ENCODE data around the gene TBC1D8B. TPM values are rescaled to one million over a fixed set of nuclear protein-coding genes. Genes with fewer than 3 reads are reported as not detected.

Gene TBC1D8B
- total RNA-seq = 4.2 and 4.8 TPM in 2 replicates

GRCh38 chrX:106802388-106803275 is at the start of gene TBC1D8B:
TBC1D8B (plus strand) TSS chrX:106802673; CDS start chrX:106802854, 181 bp downstream.

GRCh38 chrX:106903291-106903824 is 100.9 kb downstream of the TBC1D8B start, which contains the start of gene RIPPLY1:
RIPPLY1 (minus strand) TSS chrX:106903341; CDS start chrX:106903287, 54 bp downstream.

GRCh38 chrX:106919932-106920452 is 117.5 kb downstream of the TBC1D8B start, which contains the start of gene CLDN2:
CLDN2 (plus strand) TSS chrX:106920402; CDS start chrX:106928229, 7,827 bp downstream.

Other genes starting within 250 kb of the TBC1D8B start
- under 0.01 and 0.10 TPM in 2 replicates for gene RADX, start 190.7 kb upstream of the TBC1D8B start, total RNA-seq
- gene RNF128, start 76.0 kb upstream of the TBC1D8B start, total RNA-seq = 0.38 TPM in 1 of 2 replicates, not detected in the other
- not detected in 2 replicates for gene RIPPLY1, start 100.7 kb downstream of the TBC1D8B start, total RNA-seq
- gene CLDN2, start 117.7 kb downstream of the TBC1D8B start, total RNA-seq = not detected in 2 replicates
- 10.1 and 12.6 TPM in 2 replicates for gene MORC4, start 197.5 kb downstream of the TBC1D8B start, total RNA-seq